HepG2 (cell line): ENCODE results near the gene P2RX3. TPM values are rescaled to one million over a fixed set of nuclear protein-coding genes. Genes with fewer than 3 reads are reported as not detected.

ENCODE experiments used
- AHR ChIP-seq: IDR thresholded peaks from 2 replicates; pipeline ENCODE4 v1.6.1; 2018; ENCODE audit warnings: missing genetic modification reagents, missing compliant biosample characterization
- EZH2 ChIP-seq: conservative IDR thresholded peaks from 2 replicates; pipeline ENCODE4 v1.6.1; 2012; ENCODE audit warnings: mild to moderate bottlenecking, low read depth, low read length, moderate library complexity
- FOXC1 ChIP-seq: sonication (generic); formaldehyde crosslinking; IDR thresholded peaks from 2 replicates; pipeline ENCODE4 v1.8.0; 2022; ENCODE audit warnings: mild to moderate bottlenecking, missing genetic modification reagents, borderline replicate concordance
- GABPB1 ChIP-seq: IDR thresholded peaks from 2 replicates; pipeline ENCODE4 v1.6.1; 2016; ENCODE audit warnings: mild to moderate bottlenecking, missing genetic modification reagents, moderate library complexity, missing compliant biosample characterization
- MYC ChIP-seq: sonication (generic); formaldehyde crosslinking; IDR thresholded peaks from 2 replicates; pipeline ENCODE4 v1.9.0; 2021; ENCODE audit warnings: missing genetic modification reagents, borderline replicate concordance
- RNF2 ChIP-seq: fragments of 450-650 bp; conservative IDR thresholded peaks from 2 replicates; pipeline ENCODE4 v1.6.1; 2016; ENCODE audit warnings: low read depth
- TGIF2 ChIP-seq: IDR thresholded peaks from 2 replicates; pipeline ENCODE4 v1.6.1; 2016; ENCODE audit warnings: control low read depth, missing compliant biosample characterization
- ZFYVE20 ChIP-seq: sonication (generic); formaldehyde crosslinking; IDR thresholded peaks from 2 replicates; pipeline ENCODE4 v1.8.0; 2023; ENCODE audit warnings: low read depth, mild to moderate bottlenecking, moderate library complexity, missing genetic modification reagents, borderline replicate concordance
- ZMYM4 ChIP-seq: sonication (generic); formaldehyde crosslinking; IDR thresholded peaks from 2 replicates; pipeline ENCODE4 v1.8.1; 2023; ENCODE audit warnings: mild to moderate bottlenecking, missing genetic modification reagents
- ZNF496 ChIP-seq: sonication (generic); formaldehyde crosslinking; IDR thresholded peaks from 2 replicates; pipeline ENCODE4 v1.8.1; 2023; ENCODE audit warnings: mild to moderate bottlenecking, moderate library complexity, missing genetic modification reagents; ENCODE audit not compliant: insufficient replicate concordance
- ZNF598 ChIP-seq: sonication (generic); formaldehyde crosslinking; IDR thresholded peaks from 2 replicates; pipeline ENCODE4 v1.5.1; 2020; ENCODE audit warnings: mild to moderate bottlenecking, missing genetic modification reagents, borderline replicate concordance
- polyA plus RNA-seq, 8 experiments: library from polyadenylated mRNA; depleted of rRNA in 3 of 8; stranded (reverse) in 7 of 8; unstranded in 1 of 8; fragments of >200 nt; fragmentation: Illumina TruSeq in 4 of 8; extraction: Trizol in 4 of 8; gene quantifications; 2 replicates each; pipeline versions ENCODE4 v1.2.1 to v1.2.3, GENCODE V29; 2011 to 2016; ENCODE audit warnings: low read depth in 4 of 8, missing spikeins in 1 of 8, mixed read lengths in 1 of 8; ENCODE audit not compliant: insufficient read depth in 1 of 8
- total RNA-seq, 5 experiments: library from RNA; depleted of rRNA; stranded (reverse); fragments of >200 nt; fragmentation: Illumina TruSeq; extraction: Trizol; gene quantifications; 2 replicates each; pipeline ENCODE4 v1.2.3, GENCODE V29; 2016; ENCODE audit warnings: low read depth in 1 of 5
- TF ChIP-seq, protein P1 (sequence below): sonication (generic); formaldehyde crosslinking; IDR thresholded peaks from 2 replicates; pipeline ENCODE4 v1.5.0; 2020; ENCODE audit warnings: mild to moderate bottlenecking, missing genetic modification reagents, borderline replicate concordance
- TF ChIP-seq, protein P2 (sequence below): sonication (generic); formaldehyde crosslinking; IDR thresholded peaks from 2 replicates; pipeline ENCODE4 v1.5.0; 2020; ENCODE audit warnings: missing genetic modification reagents
- TF ChIP-seq, protein P3 (sequence below): sonication (generic); formaldehyde crosslinking; IDR thresholded peaks from 2 replicates; pipeline ENCODE4 v1.8.0; 2022; ENCODE audit warnings: mild to moderate bottlenecking, missing genetic modification reagents, moderate library complexity
- TF ChIP-seq, protein P4 (sequence below): sonication (generic); formaldehyde crosslinking; IDR thresholded peaks from 2 replicates; pipeline ENCODE4 v1.4.0; 2020; ENCODE audit warnings: missing genetic modification reagents; ENCODE audit errors: not compliant biosample characterization
- TF ChIP-seq, protein P5 (sequence below): IDR thresholded peaks from 2 replicates; pipeline ENCODE4 v1.6.1; 2016; ENCODE audit warnings: low read depth, missing genetic modification reagents, missing compliant biosample characterization

Gene P2RX3
- total and polyA plus RNA-seq, 2 of the 13 experiments (the other 11 are each of a cell fraction or from before 2014, with no cell fraction given) = 0.08 TPM; not detected in 1

DNA sequence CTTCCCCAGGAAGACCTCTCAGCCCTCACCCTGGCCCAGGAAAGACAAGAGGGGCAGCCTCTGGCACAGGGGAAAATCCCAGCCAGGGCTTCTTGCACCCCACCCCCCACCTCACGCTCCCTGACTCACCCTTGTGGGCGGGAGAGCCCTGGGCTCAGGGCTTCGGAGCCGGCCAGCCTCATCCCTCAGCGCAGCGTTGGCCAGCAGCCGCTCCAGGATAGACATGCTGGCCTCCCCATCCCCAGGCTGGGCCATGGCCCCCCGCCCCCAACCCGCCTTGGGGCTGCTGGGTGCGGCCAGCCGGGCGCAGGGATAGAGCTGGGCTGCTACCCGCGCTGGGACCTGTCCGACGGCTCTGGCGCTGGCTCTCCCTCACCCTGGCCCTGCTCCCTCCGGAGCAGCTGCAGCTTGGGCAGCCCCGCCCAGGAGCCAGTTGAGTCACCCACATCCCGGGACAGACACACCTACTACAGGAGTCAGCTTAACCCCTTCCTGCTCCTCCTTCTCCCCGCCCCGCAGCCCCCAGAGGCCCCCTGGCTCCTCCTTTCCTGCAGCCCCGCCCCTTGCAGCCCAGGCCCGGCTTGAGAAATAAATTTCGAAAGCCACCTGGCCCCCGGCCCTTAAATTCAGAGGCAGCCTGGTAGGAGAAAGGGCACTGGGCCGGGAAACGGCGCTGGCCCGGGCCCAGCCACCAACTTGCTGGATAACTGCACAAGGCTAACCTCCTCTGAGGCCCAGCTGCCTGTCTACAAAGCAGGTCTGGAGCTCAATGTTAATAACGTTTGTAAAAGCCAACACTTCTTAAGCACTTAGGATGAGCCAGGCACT, 26.8 kb upstream of the P2RX3 start (continued):
- TF ChIP-seq, protein P1, sequence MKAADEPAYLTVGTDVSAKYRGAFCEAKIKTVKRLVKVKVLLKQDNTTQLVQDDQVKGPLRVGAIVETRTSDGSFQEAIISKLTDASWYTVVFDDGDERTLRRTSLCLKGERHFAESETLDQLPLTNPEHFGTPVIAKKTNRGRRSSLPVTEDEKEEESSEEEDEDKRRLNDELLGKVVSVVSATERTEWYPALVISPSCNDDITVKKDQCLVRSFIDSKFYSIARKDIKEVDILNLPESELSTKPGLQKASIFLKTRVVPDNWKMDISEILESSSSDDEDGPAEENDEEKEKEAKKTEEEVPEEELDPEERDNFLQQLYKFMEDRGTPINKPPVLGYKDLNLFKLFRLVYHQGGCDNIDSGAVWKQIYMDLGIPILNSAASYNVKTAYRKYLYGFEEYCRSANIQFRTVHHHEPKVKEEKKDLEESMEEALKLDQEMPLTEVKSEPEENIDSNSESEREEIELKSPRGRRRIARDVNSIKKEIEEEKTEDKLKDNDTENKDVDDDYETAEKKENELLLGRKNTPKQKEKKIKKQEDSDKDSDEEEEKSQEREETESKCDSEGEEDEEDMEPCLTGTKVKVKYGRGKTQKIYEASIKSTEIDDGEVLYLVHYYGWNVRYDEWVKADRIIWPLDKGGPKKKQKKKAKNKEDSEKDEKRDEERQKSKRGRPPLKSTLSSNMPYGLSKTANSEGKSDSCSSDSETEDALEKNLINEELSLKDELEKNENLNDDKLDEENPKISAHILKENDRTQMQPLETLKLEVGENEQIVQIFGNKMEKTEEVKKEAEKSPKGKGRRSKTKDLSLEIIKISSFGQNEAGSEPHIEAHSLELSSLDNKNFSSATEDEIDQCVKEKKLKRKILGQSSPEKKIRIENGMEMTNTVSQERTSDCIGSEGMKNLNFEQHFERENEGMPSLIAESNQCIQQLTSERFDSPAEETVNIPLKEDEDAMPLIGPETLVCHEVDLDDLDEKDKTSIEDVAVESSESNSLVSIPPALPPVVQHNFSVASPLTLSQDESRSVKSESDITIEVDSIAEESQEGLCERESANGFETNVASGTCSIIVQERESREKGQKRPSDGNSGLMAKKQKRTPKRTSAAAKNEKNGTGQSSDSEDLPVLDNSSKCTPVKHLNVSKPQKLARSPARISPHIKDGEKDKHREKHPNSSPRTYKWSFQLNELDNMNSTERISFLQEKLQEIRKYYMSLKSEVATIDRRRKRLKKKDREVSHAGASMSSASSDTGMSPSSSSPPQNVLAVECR (CRISPR knock-in tag) = peak; percentile 12; the same call in 1 of the 2 replicates
- TF ChIP-seq ZNF598 (CRISPR knock-in tag) = 0 out of 2 replicates have a peak, but pooled peaks have one; percentile 14
- TF ChIP-seq ZNF496 (CRISPR knock-in tag) = no peak
- TF ChIP-seq AHR (CRISPR knock-in tag) = 0 out of 2 replicates have a peak, but pooled peaks have one; percentile 23
- TF ChIP-seq RNF2 = no peak
- TF ChIP-seq, protein P2, sequence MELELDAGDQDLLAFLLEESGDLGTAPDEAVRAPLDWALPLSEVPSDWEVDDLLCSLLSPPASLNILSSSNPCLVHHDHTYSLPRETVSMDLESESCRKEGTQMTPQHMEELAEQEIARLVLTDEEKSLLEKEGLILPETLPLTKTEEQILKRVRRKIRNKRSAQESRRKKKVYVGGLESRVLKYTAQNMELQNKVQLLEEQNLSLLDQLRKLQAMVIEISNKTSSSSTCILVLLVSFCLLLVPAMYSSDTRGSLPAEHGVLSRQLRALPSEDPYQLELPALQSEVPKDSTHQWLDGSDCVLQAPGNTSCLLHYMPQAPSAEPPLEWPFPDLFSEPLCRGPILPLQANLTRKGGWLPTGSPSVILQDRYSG (CRISPR knock-in tag) = no peak
- TF ChIP-seq FOXC1 (CRISPR knock-in tag) = no peak
- TF ChIP-seq, protein P3, sequence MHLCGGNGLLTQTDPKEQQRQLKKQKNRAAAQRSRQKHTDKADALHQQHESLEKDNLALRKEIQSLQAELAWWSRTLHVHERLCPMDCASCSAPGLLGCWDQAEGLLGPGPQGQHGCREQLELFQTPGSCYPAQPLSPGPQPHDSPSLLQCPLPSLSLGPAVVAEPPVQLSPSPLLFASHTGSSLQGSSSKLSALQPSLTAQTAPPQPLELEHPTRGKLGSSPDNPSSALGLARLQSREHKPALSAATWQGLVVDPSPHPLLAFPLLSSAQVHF (CRISPR knock-in tag) = no peak
- TF ChIP-seq EZH2 = no peak
- peak; percentile 51; the same call in 1 of the 2 replicates for TF ChIP-seq GABPB1 (CRISPR knock-in tag)
- no peak for TF ChIP-seq TGIF2
- TF ChIP-seq ZMYM4 (CRISPR knock-in tag) = no peak
- TF ChIP-seq, protein P4, sequence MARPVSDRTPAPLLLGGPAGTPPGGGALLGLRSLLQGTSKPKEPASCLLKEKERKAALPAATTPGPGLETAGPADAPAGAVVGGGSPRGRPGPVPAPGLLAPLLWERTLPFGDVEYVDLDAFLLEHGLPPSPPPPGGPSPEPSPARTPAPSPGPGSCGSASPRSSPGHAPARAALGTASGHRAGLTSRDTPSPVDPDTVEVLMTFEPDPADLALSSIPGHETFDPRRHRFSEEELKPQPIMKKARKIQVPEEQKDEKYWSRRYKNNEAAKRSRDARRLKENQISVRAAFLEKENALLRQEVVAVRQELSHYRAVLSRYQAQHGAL (CRISPR knock-in tag) = no peak
- TF ChIP-seq ZFYVE20 (CRISPR knock-in tag) = no peak
- TF ChIP-seq, protein P5, sequence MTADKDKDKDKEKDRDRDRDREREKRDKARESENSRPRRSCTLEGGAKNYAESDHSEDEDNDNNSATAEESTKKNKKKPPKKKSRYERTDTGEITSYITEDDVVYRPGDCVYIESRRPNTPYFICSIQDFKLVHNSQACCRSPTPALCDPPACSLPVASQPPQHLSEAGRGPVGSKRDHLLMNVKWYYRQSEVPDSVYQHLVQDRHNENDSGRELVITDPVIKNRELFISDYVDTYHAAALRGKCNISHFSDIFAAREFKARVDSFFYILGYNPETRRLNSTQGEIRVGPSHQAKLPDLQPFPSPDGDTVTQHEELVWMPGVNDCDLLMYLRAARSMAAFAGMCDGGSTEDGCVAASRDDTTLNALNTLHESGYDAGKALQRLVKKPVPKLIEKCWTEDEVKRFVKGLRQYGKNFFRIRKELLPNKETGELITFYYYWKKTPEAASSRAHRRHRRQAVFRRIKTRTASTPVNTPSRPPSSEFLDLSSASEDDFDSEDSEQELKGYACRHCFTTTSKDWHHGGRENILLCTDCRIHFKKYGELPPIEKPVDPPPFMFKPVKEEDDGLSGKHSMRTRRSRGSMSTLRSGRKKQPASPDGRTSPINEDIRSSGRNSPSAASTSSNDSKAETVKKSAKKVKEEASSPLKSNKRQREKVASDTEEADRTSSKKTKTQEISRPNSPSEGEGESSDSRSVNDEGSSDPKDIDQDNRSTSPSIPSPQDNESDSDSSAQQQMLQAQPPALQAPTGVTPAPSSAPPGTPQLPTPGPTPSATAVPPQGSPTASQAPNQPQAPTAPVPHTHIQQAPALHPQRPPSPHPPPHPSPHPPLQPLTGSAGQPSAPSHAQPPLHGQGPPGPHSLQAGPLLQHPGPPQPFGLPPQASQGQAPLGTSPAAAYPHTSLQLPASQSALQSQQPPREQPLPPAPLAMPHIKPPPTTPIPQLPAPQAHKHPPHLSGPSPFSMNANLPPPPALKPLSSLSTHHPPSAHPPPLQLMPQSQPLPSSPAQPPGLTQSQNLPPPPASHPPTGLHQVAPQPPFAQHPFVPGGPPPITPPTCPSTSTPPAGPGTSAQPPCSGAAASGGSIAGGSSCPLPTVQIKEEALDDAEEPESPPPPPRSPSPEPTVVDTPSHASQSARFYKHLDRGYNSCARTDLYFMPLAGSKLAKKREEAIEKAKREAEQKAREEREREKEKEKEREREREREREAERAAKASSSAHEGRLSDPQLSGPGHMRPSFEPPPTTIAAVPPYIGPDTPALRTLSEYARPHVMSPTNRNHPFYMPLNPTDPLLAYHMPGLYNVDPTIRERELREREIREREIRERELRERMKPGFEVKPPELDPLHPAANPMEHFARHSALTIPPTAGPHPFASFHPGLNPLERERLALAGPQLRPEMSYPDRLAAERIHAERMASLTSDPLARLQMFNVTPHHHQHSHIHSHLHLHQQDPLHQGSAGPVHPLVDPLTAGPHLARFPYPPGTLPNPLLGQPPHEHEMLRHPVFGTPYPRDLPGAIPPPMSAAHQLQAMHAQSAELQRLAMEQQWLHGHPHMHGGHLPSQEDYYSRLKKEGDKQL (CRISPR knock-in tag) = no peak
- TF ChIP-seq MYC = no peak
